NOMO-1 treated with dmso at 0.1 percent for 144 hours (cell line): ENCODE data around the gene ZRSR2.
"Not testable (repeated sequence)": the region's sequence is repeated elsewhere in the genome, so short reads cannot be mapped to it uniquely, and the experiment has no call there.

ENCODE experiments used
- DNase-seq: peaks from one replicate; lab custom pipeline; 2025; ENCODE audit not compliant: unreplicated experiment; lab: John Stamatoyannopoulos, UW

Gene ZRSR2

GRCh38 chrX:15797707-15798106 is 7.4 kb downstream of the ZRSR2 start:
- DNase-seq: no peak

- DNase-seq: peak; percentile 40
These were observed 14.3 kb downstream of the ZRSR2 start for GRCh38 chrX:15804563-15804962.

- DNase-seq: no peak
These were observed 18.0 kb downstream of the ZRSR2 start for GRCh38 chrX:15808254-15808653.

GRCh38 chrX:15812192-15812938 is 22.1 kb downstream of the ZRSR2 start:
- DNase-seq: no peak

- no peak for DNase-seq
These were observed 23.1 kb downstream of the ZRSR2 start for GRCh38 chrX:15813416-15813815.

GRCh38 chrX:15814771-15815365 is 24.6 kb downstream of the ZRSR2 start:
- DNase-seq: no peak

GRCh38 chrX:15815779-15816437 is 25.6 kb downstream of the ZRSR2 start:
- peak; percentile 31 for DNase-seq

GRCh38 chrX:15816438-15816809 is 26.1 kb downstream of the ZRSR2 start:
- no peak for DNase-seq

- peak; percentile 16 for DNase-seq
These were observed 26.6 kb downstream of the ZRSR2 start for GRCh38 chrX:15816886-15817285.

GRCh38 chrX:15820106-15821073 is 30.1 kb downstream of the ZRSR2 start:
- DNase-seq: no peak

GRCh38 chrX:15822922-15823321 is 32.6 kb downstream of the ZRSR2 start:
- DNase-seq: no peak

GRCh38 chrX:15825936-15826335 is 35.7 kb downstream of the ZRSR2 start:
- no peak for DNase-seq

- no peak for DNase-seq
These were observed 38.9 kb downstream of the ZRSR2 start for GRCh38 chrX:15829217-15829616.

GRCh38 chrX:15831347-15831746 is 41.1 kb downstream of the ZRSR2 start:
- DNase-seq: not testable (repeated sequence)

- peak; percentile 15 for DNase-seq
These were observed 43.8 kb downstream of the ZRSR2 start for GRCh38 chrX:15834053-15834452.

- no peak for DNase-seq
These were observed 44.7 kb downstream of the ZRSR2 start for GRCh38 chrX:15834827-15835595.

GRCh38 chrX:15838017-15838416 is 47.7 kb downstream of the ZRSR2 start:
- no peak for DNase-seq

GRCh38 chrX:15841853-15842516 is 51.7 kb downstream of the ZRSR2 start:
- no peak for DNase-seq

- DNase-seq: no peak
These were observed 53.7 kb downstream of the ZRSR2 start for GRCh38 chrX:15843960-15844359.

GRCh38 chrX:15848576-15848975 is 58.3 kb downstream of the ZRSR2 start:
- DNase-seq: no peak
